Body of pancreas (tissue), 4 donors: ENCODE measurements around the gene PVR.

Experiments
- CTCF ChIP-seq, 7 experiments: fragments of 450-650 bp in 4 of 7; fragments of 200-600 bp in 3 of 7; sonication (generic) in 3 of 7; IDR thresholded peaks; one replicate each; pipeline ENCODE4 v1.5.1; 2016 to 2019; ENCODE audit warnings: antibody characterized with exemption in 7 of 7
- POLR2A ChIP-seq, 3 donors: fragments of 450-650 bp; IDR thresholded peaks; one replicate each; pipeline ENCODE4 v1.6.1; 2016; ENCODE audit warnings: antibody characterized with exemption in 3 of 3, mild to moderate bottlenecking in 2 of 3

DNA sequence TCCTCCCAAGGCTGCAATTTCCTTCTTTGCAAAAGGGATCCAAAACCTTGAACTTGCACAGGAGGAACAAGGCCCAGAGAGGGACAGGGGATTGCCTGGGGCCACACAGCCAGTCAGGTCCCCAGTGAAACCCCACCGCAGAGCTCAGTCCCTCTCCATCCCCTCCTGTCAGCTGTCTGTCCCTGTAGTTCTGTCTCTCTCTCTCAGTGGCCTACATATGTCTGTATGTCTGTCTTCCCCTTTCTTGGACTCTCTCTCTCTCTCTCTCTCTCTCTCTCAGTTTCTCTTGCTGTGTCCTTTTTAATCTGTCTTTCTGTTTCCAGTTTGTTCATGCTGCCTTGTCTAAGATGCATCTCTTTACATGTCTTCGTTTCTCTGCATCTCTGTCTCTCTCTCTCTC, 39.1 kb downstream of the PVR start:
- TF ChIP-seq CTCF (IDR thresholded peaks at IDR 0.05) (no peak), POLR2A (IDR thresholded peaks at IDR 0.05) (no peak)
